ENCODE results near the gene UBE2G1.

The UBE2G1 gene

GRCh38 chr17:4342535-4342934, 23.9 kb downstream of the UBE2G1 start:
- no peak for DNase-seq
- intact Hi-C loops (cut with DNase I): no loop called here

GRCh38 chr17:4341616-4341977, 24.9 kb downstream of the UBE2G1 start:
- intact Hi-C loops (cut with DNase I): no loop called here
- DNase-seq: no peak

GRCh38 chr17:4340914-4341615, 25.4 kb downstream of the UBE2G1 start:
- intact Hi-C loops (cut with DNase I): no loop called here
- DNase-seq: no peak

GRCh38 chr17:4334776-4335584, 31.5 kb downstream of the UBE2G1 start:
- intact Hi-C loops (cut with DNase I): no loop called here

GRCh38 chr17:4334332-4334731, 32.1 kb downstream of the UBE2G1 start:
- intact Hi-C loops (cut with DNase I): no loop called here
- DNase-seq: no peak

More at GRCh38 chr17:4334776-4335584, 31.5 kb downstream of the UBE2G1 start:
- no peak for DNase-seq

GRCh38 chr17:4333041-4333440, 33.4 kb downstream of the UBE2G1 start:
- no peak for DNase-seq
- intact Hi-C loops (cut with DNase I): no loop called here

GRCh38 chr17:4332296-4332970, 34.0 kb downstream of the UBE2G1 start:
- intact Hi-C loops (cut with DNase I): no loop called here
- no peak for DNase-seq

GRCh38 chr17:4331614-4332013, 34.9 kb downstream of the UBE2G1 start:
- intact Hi-C loops (cut with DNase I): no loop called here
- DNase-seq: no peak

GRCh38 chr17:4329838-4330237, 36.6 kb downstream of the UBE2G1 start:
- no peak for DNase-seq
- intact Hi-C loops (cut with DNase I): no loop called here

GRCh38 chr17:4327606-4328005, 38.9 kb downstream of the UBE2G1 start:
- intact Hi-C loops (cut with DNase I): no loop called here
- DNase-seq: no peak

GRCh38 chr17:4326608-4327007, 39.9 kb downstream of the UBE2G1 start:
- intact Hi-C loops (cut with DNase I): no loop called here
- no peak for DNase-seq

GRCh38 chr17:4326112-4326511, 40.4 kb downstream of the UBE2G1 start:
- intact Hi-C loops (cut with DNase I): no loop called here

GRCh38 chr17:4324463-4324862, 42.0 kb downstream of the UBE2G1 start:
- intact Hi-C loops (cut with DNase I): no loop called here
- no peak for DNase-seq

More at GRCh38 chr17:4326112-4326511, 40.4 kb downstream of the UBE2G1 start:
- no peak for DNase-seq

- intact Hi-C loops (cut with DNase I): loop anchor here (5.0 kb wide), 1 partner anchor 33 kb away; no protein-coding TSS in a partner anchor
- DNase-seq: no peak
Measured at GRCh38 chr17:4319221-4319620, 47.3 kb downstream of the UBE2G1 start.

- DNase-seq: no peak
- intact Hi-C loops (cut with DNase I): loop anchor here (5.0 kb wide), 1 partner anchor 34 kb away; no protein-coding TSS in a partner anchor
Measured at GRCh38 chr17:4318596-4318995, 47.9 kb downstream of the UBE2G1 start.

- no peak for DNase-seq
- intact Hi-C loops (cut with DNase I): loop anchor here (5.0 kb wide), 1 partner anchor 34 kb away; no protein-coding TSS in a partner anchor
Measured at GRCh38 chr17:4318186-4318585, 48.3 kb downstream of the UBE2G1 start.

GRCh38 chr17:4317610-4318009, 48.9 kb downstream of the UBE2G1 start:
- intact Hi-C loops (cut with DNase I): loop anchor here (5.0 kb wide), 1 partner anchor 35 kb away; no protein-coding TSS in a partner anchor
- DNase-seq: no peak

GRCh38 chr17:4316648-4317047, 49.8 kb downstream of the UBE2G1 start:
- no peak for DNase-seq
- intact Hi-C loops (cut with DNase I): loop anchor here (5.0 kb wide), 1 partner anchor 36 kb away; no protein-coding TSS in a partner anchor

- no peak for DNase-seq
- intact Hi-C loops (cut with DNase I): loop anchor here (5.0 kb wide), 1 partner anchor 38 kb away; no protein-coding TSS in a partner anchor
Measured at GRCh38 chr17:4314618-4315017, 51.9 kb downstream of the UBE2G1 start.

- intact Hi-C loops (cut with DNase I): no loop called here
- DNase-seq: no peak
Measured at GRCh38 chr17:4314179-4314578, 52.3 kb downstream of the UBE2G1 start.

All from posterior cingulate gyrus (tissue), 11 donors.